ENCODE data around the gene RPS6KA4. TPM values are rescaled to one million over a fixed set of nuclear protein-coding genes. Genes with fewer than 3 reads are reported as not detected.
"Not testable (repeated sequence)": the region's sequence is repeated elsewhere in the genome, so short reads cannot be mapped to it uniquely, and the experiment has no call there.

Gene RPS6KA4
- total RNA-seq, 3 donors from 2014 or later, result 43.3 to 49.9 (median 48.1) TPM

GRCh38 chr11:64415996-64416728 lies 57.2 kb downstream of the RPS6KA4 start:
- Mint-ChIP-seq H3K36me3 (ENCODE audit: insufficient read depth) (no peaks in the 10 kb centered on the region), H3K27me3 (ENCODE audit: low read depth) (no peaks in the 10 kb centered on the region), H3K4me3 (no peak overlapping the region), H3K4me1 (ENCODE audit: low read depth) (no peaks in the 10 kb centered on the region), H3K9me3 (no peaks in the 10 kb centered on the region)
- ATAC-seq (no peak), DNase-seq (no peak)

GRCh38 chr11:64418233-64418632 lies 59.3 kb downstream of the RPS6KA4 start:
- H3K27me3 Mint-ChIP-seq (ENCODE audit: low read depth); H3K4me3 Mint-ChIP-seq; DNase-seq; H3K4me1 Mint-ChIP-seq (ENCODE audit: low read depth); H3K36me3 Mint-ChIP-seq (ENCODE audit: insufficient read depth); H3K9me3 Mint-ChIP-seq: not testable (repeated sequence)
- ATAC-seq, result peak; percentile 28 to 34

GRCh38 chr11:64419257-64419790 lies 60.4 kb downstream of the RPS6KA4 start:
- no peak for ATAC-seq
- no peaks in the 10 kb centered on the region for H3K4me1 Mint-ChIP-seq (ENCODE audit: low read depth)
- no peaks in the 10 kb centered on the region for H3K27me3 Mint-ChIP-seq (ENCODE audit: low read depth)
- DNase-seq, result no peak
- H3K9me3 Mint-ChIP-seq, result peaks cover 9% of the 10 kb centered on the region
- no peak overlapping the region for H3K4me3 Mint-ChIP-seq
- no peaks in the 10 kb centered on the region for H3K36me3 Mint-ChIP-seq (ENCODE audit: insufficient read depth)

GRCh38 chr11:64419818-64420485 lies 61.0 kb downstream of the RPS6KA4 start:
- ATAC-seq, result no peak
- no peak overlapping the region for H3K4me3 Mint-ChIP-seq
- H3K27me3 Mint-ChIP-seq (ENCODE audit: low read depth), result no peaks in the 10 kb centered on the region
- H3K4me1 Mint-ChIP-seq (ENCODE audit: low read depth), result no peaks in the 10 kb centered on the region
- peaks cover 9% of the 10 kb centered on the region for H3K9me3 Mint-ChIP-seq
- H3K36me3 Mint-ChIP-seq (ENCODE audit: insufficient read depth), result no peaks in the 10 kb centered on the region
- no peak for DNase-seq

Other genes with a start within 250 kb of the RPS6KA4 start
- 10 to 100 TPM; 16.5 to 17.8 (median 17.1) TPM for gene MACROD1, start 193.0 kb upstream of the RPS6KA4 start, total RNA-seq
- gene STIP1, start 173.0 kb upstream of the RPS6KA4 start, total RNA-seq, result 100 to 1,000 TPM; 439 to 477 (median 457) TPM
- gene FERMT3, start 152.4 kb upstream of the RPS6KA4 start, total RNA-seq, result 100 to 1,000 TPM; 368 to 444 (median 399) TPM
- gene TRPT1, start 133.0 kb upstream of the RPS6KA4 start, total RNA-seq, result 10 to 100 TPM; 24.3 to 31.0 (median 28.6) TPM
- gene NUDT22, start 132.9 kb upstream of the RPS6KA4 start, total RNA-seq, result 10 to 100 TPM; 82.4 to 88.3 (median 86.1) TPM
- gene DNAJC4, start 128.6 kb upstream of the RPS6KA4 start, total RNA-seq, result 10 to 100 TPM; 15.0 to 16.6 (median 16.1) TPM
- gene VEGFB, start 124.6 kb upstream of the RPS6KA4 start, total RNA-seq, result 10 to 100 TPM; 41.5 to 75.6 (median 53.2) TPM
- gene FKBP2, start 118.1 kb upstream of the RPS6KA4 start, total RNA-seq, result 10 to 100 TPM; 43.3 to 48.9 (median 44.4) TPM
- 100 to 1,000 TPM; 417 to 505 (median 438) TPM for gene PPP1R14B, start 112.2 kb upstream of the RPS6KA4 start, total RNA-seq
- 1 to 10 TPM; 6.2 to 8.2 (median 6.4) TPM for gene PLCB3, start 107.6 kb upstream of the RPS6KA4 start, total RNA-seq
- 10 to 100 TPM; 27.6 to 38.8 (median 36.6) TPM for gene BAD, start 74.5 kb upstream of the RPS6KA4 start, total RNA-seq
- 10 to 100 TPM; 43.1 to 46.2 (median 43.9) TPM for gene GPR137, start 73.3 kb upstream of the RPS6KA4 start, total RNA-seq
- gene KCNK4, start 67.9 kb upstream of the RPS6KA4 start, total RNA-seq, result not detected
- not detected for gene CATSPERZ, start 58.8 kb upstream of the RPS6KA4 start, total RNA-seq
- 10 to 100 TPM; 81.5 to 93.4 (median 89.3) TPM for gene ESRRA, start 53.6 kb upstream of the RPS6KA4 start, total RNA-seq
- 100 to 1,000 TPM; 432 to 461 (median 438) TPM for gene TRMT112, start 41.6 kb upstream of the RPS6KA4 start, total RNA-seq
- gene PRDX5, start 41.0 kb upstream of the RPS6KA4 start, total RNA-seq, result 10 to 100 TPM; 78.3 to 96.8 (median 81.0) TPM
- 10 to 100 TPM; 87.4 to 97.9 (median 96.2) TPM for gene CCDC88B, start 19.0 kb upstream of the RPS6KA4 start, total RNA-seq
- gene SLC22A11, start 196.8 kb downstream of the RPS6KA4 start, total RNA-seq, result not detected
- gene SLC22A12, start 232.1 kb downstream of the RPS6KA4 start, total RNA-seq, result not detected

Measured in activated T-cell treated with anti-CD3 and anti-CD28 coated beads, Interleukin-2, amount 50 U/mL, for 4 hours (primary cell).